Memory B cell (primary cell): ENCODE measurements around the gene TIGD4.

Experiments used
- ATAC-seq: fragments of 150-1000 bp; cut with Tn5 transposase; 2 replicates; pipeline ENCODE4 v1.10.0; 2021; ENCODE audit warnings: low read depth, mild to moderate bottlenecking, moderate library complexity
- DNase-seq, 2 donors: peaks; one replicate each; pipeline ENCODE4 v3.0.0; 2022; ENCODE audit warnings: low spot score in 2 of 2
- H3K27ac Mint-ChIP-seq: one replicate; pipeline ENCODE4 v1.8.0; 2022; ENCODE audit warnings: mild to moderate bottlenecking, moderate library complexity, mixed read lengths
- H3K27me3 Mint-ChIP-seq: one replicate; pipeline ENCODE4 v1.8.0; 2022; ENCODE audit warnings: mixed read lengths
- H3K36me3 Mint-ChIP-seq: one replicate; pipeline ENCODE4 v1.8.0; 2022; ENCODE audit warnings: mild to moderate bottlenecking, mixed read lengths
- H3K4me1 Mint-ChIP-seq: one replicate; pipeline ENCODE4 v1.8.0; 2022; ENCODE audit warnings: mixed read lengths
- H3K4me3 Mint-ChIP-seq: one replicate; pipeline ENCODE4 v1.8.0; 2022; ENCODE audit warnings: mild to moderate bottlenecking, moderate library complexity, mixed read lengths
- H3K9me3 Mint-ChIP-seq: one replicate; pipeline ENCODE4 v1.8.0; 2022; ENCODE audit warnings: mixed read lengths

The TIGD4 gene

DNA sequence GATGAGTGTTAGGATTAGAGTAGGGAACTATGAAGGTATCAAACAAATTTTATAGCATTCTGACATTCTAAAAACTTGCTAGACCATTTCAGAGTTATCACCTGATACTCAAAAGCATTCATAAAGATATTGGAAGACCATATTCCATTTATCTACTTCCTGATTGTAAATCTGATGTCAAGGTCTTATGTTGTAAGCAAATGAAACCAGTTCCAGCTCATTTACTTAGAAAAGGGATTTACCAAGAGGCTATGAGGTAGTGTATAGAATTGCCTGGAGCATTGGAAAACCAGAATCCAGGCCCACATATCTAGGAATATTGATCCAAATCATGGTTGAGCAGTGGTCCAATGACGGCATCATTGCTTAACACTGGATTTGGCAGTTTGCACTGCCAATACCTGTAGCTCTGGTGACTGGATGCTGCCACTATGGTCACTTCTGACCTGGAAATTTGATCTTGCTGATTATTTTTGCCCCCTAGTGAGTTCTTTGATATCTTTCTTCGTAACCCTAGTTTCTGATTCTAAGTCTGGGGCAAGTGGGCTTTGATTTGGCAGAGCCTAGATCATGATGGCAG lies 25.6 kb upstream of the TIGD4 start:
- Mint-ChIP-seq H3K4me3 (no peak overlapping the region), H3K4me1 (peaks cover 20% of the 10 kb centered on the region), H3K9me3 (peaks cover 2% of the 10 kb centered on the region), H3K27me3 (no peaks in the 10 kb centered on the region), H3K27ac (peak overlapping the region; percentile 65), H3K36me3 (peaks cover 8% of the 10 kb centered on the region)
- no peak for DNase-seq
- ATAC-seq: no peak

DNA sequence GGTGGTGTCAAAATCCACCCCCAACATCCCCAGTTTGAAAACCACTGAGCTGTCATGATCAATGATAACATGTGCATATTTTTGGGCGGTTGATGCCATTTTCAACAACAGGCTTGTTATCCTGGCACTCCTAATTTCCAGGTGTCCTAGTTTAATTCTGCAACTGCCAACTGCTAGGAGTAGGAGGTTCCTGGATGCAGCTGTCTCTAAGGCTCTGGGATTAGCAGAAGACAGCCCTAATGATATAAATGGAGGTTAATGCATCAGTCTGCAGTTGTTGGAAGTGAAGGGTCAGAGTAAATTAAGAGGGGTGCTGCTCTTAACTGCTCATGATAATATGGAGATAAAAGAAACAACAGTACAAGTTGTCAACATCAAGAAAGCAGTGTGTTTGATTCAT lies 24.0 kb upstream of the TIGD4 start:
- Mint-ChIP-seq H3K27me3 (no peaks in the 10 kb centered on the region), H3K4me3 (no peak overlapping the region), H3K4me1 (peaks cover 20% of the 10 kb centered on the region), H3K27ac (no peak overlapping the region), H3K36me3 (peaks cover 7% of the 10 kb centered on the region), H3K9me3 (peaks cover 2% of the 10 kb centered on the region)
- DNase-seq (no peak), ATAC-seq (no peak)

DNA sequence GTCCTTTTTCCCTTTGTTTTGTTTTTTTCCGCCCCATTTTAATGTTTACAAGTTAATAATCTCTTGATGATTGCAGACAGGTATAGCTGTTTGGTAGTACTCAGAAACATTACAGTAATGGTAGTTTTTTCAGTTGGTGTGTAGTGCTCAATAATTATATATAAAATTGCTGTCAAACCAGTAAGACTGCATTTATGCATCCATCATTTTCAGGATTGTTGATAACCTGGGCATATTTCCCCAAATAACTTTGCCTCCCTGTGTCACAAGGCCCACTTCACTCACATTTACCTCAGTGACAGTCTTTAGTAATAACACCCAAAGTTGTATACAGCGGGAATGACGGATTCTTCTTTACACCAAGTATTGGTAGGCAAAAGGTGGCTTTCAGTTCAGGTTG lies 16.4 kb upstream of the TIGD4 start:
- Mint-ChIP-seq H3K4me3 (no peak overlapping the region), H3K4me1 (peaks cover 17% of the 10 kb centered on the region), H3K27me3 (no peaks in the 10 kb centered on the region), H3K9me3 (no peaks in the 10 kb centered on the region), H3K36me3 (peaks cover 17% of the 10 kb centered on the region), H3K27ac (no peak overlapping the region)
- ATAC-seq (no peak), DNase-seq (no peak)

DNA sequence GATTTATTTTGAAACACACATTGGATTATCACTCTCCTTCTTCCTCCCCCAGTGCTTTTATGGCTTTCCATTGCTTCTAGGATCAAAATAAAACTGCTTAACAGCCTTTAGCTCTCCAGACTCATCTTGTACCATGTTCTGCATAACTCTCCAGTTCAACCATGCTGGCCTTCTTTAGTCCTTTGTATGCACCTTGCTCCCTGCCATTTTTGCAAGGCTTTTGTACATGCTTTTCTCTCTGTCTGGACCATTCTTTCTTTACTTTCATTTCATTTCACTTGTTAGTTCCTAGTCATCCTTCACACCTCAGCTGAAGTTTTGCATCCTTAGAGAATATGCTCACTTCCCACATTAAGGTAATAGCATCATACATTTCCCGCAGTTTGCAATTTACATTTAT lies 7.1 kb upstream of the TIGD4 start:
- no peak overlapping the region for H3K4me3 Mint-ChIP-seq
- H3K9me3 Mint-ChIP-seq: no peaks in the 10 kb centered on the region
- DNase-seq (no peak), ATAC-seq (no peak)
- H3K27me3 Mint-ChIP-seq: no peaks in the 10 kb centered on the region
- H3K4me1 Mint-ChIP-seq: peaks cover 23% of the 10 kb centered on the region
- H3K27ac Mint-ChIP-seq: peak overlapping the region; percentile 14
- peaks cover 4% of the 10 kb centered on the region for H3K36me3 Mint-ChIP-seq

DNA sequence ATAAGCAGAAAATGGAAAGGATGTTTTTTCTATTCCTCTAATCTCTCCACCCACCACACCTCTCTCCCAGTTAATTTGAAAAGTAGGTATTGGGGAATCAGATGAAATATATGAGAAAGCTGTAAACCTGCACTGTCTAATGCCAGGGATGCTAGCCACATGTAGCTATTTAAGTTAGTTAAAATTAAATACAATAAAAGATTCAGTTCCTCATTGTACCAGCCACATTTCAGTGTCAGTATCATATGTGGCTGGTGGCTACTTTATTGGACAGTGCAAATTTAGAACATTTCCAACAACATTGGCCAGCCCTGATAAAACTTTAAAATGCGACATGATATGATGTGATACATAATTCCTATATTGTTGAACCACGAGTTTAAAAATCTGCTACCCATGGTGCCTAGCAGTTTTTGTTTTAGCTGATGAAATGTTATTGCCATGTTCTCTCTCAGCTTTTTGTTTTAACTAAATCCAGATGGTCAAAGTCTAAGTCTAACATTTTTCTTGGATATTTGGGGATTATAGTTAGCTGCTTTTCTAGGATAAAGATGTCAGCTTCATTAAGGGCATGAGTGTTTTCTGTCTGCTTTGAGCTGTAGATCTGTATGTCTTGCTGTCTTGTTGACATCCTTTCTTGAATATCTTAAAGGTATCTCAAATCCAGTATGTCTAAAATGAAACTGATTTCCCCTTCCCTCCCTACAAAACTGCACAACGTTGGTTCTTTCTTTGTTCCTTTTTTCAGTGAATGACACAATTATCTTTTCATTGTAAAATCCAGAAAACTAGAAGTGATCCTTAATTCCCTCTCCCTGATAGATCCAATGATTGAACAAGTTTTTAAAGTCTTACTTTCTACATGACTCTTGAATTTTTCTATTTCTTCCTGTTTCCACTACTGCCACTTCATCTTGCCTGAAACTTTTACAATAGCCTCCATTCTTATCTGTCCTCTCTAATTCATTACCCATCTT lies 6.4 kb upstream of the TIGD4 start:
- H3K9me3 Mint-ChIP-seq: no peaks in the 10 kb centered on the region
- no peaks in the 10 kb centered on the region for H3K27me3 Mint-ChIP-seq
- peaks cover 26% of the 10 kb centered on the region for H3K4me1 Mint-ChIP-seq
- no peak overlapping the region for H3K4me3 Mint-ChIP-seq
- DNase-seq (no peak), ATAC-seq (peak; percentile 74)
- H3K36me3 Mint-ChIP-seq: peaks cover 4% of the 10 kb centered on the region
- H3K27ac Mint-ChIP-seq: peak overlapping the region; percentile 14

DNA sequence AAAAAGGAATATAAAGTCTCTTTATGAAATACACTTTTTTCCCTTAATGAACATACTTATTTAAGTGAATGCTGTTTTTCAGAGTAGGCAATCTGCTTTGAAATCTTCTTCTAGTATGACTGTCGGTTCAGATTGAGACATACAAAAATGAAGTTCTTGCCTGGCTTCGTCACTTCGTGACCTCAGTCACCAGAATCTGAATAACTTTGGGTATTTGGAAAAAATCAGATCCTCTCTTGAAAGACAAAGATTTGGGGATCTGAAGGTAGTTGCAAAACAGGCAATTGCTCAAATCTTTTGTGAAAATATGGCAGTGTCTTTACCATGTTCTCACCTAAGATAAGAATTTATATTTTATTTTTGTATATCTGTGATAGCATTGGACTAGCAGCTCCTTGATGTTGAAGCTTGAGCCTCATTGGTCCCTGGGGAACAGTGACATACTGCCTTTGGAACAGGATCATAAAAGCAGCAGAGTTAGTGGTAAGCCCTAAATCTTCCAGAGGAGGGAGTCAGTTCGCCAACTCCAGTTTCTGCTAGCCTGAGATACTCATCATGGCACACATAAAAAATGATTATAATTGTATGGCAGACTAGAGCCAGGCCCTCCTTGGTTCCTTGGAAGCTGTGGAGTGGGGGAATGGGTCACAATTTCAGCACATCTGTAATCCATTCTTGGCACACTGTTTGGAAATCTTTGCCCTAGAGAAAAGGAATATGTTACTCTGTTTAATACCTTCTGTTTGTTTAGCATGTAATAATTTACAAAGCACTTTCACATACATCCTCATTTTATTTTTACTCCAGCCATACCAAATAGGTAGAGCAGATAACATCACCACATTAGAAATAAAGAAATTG lies 5.2 kb upstream of the TIGD4 start:
- peaks cover 33% of the 10 kb centered on the region for H3K4me1 Mint-ChIP-seq
- no peaks in the 10 kb centered on the region for H3K27me3 Mint-ChIP-seq
- H3K27ac Mint-ChIP-seq: peak overlapping the region; percentile 65
- ATAC-seq: no peak
- H3K9me3 Mint-ChIP-seq: no peaks in the 10 kb centered on the region
- H3K4me3 Mint-ChIP-seq: no peak overlapping the region
- peaks cover 4% of the 10 kb centered on the region for H3K36me3 Mint-ChIP-seq
- no peak for DNase-seq

DNA sequence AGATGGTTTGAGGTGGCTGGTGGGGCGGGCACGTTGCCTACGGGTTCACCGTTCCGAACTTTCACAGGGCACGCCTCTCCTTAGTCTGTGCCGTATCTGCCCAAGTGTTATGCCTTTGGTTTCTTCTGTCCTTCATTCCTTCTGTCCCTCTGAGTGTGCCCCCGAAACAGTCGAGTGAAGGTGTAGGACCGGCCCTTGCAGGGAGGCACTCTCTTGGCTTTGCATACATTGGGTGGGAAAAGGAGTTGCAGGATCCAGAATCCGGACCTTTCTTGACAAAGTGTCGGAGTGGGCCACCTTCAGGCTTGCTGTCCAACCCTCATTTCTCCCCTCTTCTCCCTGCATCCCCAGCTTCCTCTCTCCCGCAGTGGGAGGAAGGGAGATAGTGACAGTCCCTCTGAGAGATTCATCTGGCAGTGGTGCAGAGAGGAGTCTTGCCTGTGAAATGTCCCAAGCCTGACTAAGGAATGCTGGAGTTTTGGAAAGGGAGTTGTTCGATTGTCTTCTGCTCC lies 793 bp upstream of the TIGD4 start:
- Mint-ChIP-seq H3K27ac (peak overlapping the region; percentile 98), H3K4me3 (peak overlapping the region; percentile 98), H3K27me3 (no peaks in the 10 kb centered on the region), H3K36me3 (no peaks in the 10 kb centered on the region), H3K9me3 (no peaks in the 10 kb centered on the region), H3K4me1 (peaks cover 37% of the 10 kb centered on the region)
- DNase-seq (no peak), ATAC-seq (peak; percentile 55)

DNA sequence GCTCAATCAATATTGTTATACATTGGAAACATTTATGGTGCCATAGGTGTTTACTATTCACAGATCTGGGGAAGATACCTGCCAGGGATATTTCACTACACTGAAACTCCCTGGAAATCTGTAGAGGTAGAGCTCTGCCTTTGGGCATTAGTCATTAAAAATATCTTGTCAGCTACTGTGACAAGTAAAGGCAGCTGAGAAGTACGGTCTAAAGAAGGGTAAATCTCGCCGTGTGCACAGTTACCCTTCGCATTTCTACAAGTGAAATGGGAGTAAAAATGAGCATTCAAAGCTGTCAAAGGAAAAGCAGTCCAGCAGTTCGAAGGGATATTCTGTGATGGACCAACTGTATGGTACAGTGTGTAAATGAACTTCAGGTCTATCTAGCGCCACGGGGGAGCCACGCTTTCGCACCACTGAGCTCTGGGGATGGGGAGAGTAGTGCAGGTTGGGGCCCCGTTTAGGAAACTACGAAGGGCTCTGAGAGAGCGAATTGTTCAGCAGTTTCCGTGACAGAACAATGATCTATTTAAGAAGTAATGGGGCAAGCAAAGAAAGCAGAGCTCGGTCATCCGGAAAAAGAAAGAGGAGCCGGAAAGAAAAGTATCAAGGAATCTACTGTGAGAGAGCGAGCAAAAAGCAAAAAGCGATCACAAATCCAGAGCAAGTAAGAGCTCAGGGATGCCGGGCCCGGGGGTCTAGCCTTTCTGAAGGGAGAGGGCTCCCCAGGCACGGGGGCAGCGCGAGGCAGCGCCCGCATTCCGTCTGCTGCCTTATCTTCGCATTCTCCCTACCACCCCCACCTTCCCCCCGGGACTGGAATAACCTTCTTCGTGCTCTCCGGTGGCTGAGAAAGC lies 646 bp downstream of the TIGD4 start:
- Mint-ChIP-seq H3K36me3 (no peaks in the 10 kb centered on the region), H3K27ac (peak overlapping the region; percentile 98), H3K9me3 (no peaks in the 10 kb centered on the region), H3K27me3 (no peaks in the 10 kb centered on the region), H3K4me3 (peak overlapping the region; percentile 98), H3K4me1 (peaks cover 35% of the 10 kb centered on the region)
- peak; percentile 23 to 29 for DNase-seq
- ATAC-seq: peak; percentile 24

DNA sequence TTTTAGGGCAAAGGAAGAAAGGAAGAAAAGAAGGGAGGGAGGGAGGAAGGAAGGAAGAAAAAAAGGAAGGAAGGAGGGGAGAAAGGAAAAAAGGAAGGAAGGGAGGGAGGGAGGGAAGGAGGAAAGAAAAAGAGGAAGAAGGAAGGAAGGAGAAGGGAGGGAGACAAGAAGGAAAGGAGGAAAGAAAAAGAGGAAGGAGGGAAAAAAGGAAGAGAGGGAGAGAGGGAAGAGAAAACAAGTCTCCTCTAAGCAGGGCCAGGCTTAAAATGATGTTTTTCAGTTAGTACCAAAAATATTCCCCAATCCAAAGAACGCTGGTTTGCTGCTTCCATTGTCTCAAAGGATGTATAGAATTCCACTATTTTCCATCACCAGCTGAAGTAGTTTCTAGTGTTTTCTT lies 2.0 kb downstream of the TIGD4 start:
- DNase-seq (no peak), ATAC-seq (no peak)
- no peaks in the 10 kb centered on the region for H3K9me3 Mint-ChIP-seq
- peak overlapping the region; percentile 98 for H3K27ac Mint-ChIP-seq
- no peaks in the 10 kb centered on the region for H3K27me3 Mint-ChIP-seq
- H3K36me3 Mint-ChIP-seq: no peaks in the 10 kb centered on the region
- no peak overlapping the region for H3K4me3 Mint-ChIP-seq
- peaks cover 32% of the 10 kb centered on the region for H3K4me1 Mint-ChIP-seq

DNA sequence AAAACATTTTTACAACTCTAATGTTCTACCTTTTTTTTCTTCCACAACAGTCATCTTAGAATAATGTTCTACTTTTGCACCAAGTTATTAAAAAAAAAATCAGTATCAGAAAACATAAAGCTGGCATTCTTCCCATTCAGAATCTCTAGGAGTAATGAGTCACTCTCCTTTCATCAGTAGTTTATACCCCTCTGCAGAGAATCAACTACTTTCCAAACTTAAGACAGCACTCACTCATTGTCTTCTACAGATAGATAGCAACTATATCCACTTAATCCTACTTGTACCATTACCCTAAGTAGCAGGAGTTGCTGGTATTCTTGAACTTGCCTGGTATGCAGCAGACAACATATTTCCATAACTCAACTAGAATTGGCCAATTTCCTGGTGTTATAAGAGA lies 3.2 kb downstream of the TIGD4 start:
- DNase-seq (no peak), ATAC-seq (no peak)
- H3K27me3 Mint-ChIP-seq: no peaks in the 10 kb centered on the region
- peaks cover 29% of the 10 kb centered on the region for H3K4me1 Mint-ChIP-seq
- H3K36me3 Mint-ChIP-seq: no peaks in the 10 kb centered on the region
- no peaks in the 10 kb centered on the region for H3K9me3 Mint-ChIP-seq
- H3K27ac Mint-ChIP-seq: no peak overlapping the region
- no peak overlapping the region for H3K4me3 Mint-ChIP-seq

DNA sequence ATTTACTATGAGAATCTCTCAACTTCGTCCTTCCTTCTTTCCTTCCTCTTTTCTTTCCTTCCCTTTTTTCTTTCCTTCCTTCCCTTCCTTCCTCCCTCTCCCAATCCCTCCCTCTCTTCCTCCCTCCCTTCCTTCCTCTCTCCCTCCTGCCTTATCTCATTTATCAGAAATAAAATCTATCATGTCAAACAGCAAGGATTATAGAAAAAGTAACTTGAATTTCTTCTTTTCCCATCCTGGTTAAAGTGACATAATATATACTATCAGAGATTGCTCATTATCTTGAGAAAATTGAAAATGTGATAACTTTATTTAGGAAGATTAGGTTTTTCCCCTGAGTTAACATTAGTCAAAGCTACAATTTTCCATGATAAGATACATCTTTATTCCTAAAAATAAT lies 5.6 kb downstream of the TIGD4 start:
- no peaks in the 10 kb centered on the region for H3K27me3 Mint-ChIP-seq
- no peak overlapping the region for H3K27ac Mint-ChIP-seq
- ATAC-seq (no peak), DNase-seq (no peak)
- H3K4me1 Mint-ChIP-seq: peaks cover 20% of the 10 kb centered on the region
- H3K4me3 Mint-ChIP-seq: no peak overlapping the region
- H3K36me3 Mint-ChIP-seq: no peaks in the 10 kb centered on the region
- no peaks in the 10 kb centered on the region for H3K9me3 Mint-ChIP-seq

DNA sequence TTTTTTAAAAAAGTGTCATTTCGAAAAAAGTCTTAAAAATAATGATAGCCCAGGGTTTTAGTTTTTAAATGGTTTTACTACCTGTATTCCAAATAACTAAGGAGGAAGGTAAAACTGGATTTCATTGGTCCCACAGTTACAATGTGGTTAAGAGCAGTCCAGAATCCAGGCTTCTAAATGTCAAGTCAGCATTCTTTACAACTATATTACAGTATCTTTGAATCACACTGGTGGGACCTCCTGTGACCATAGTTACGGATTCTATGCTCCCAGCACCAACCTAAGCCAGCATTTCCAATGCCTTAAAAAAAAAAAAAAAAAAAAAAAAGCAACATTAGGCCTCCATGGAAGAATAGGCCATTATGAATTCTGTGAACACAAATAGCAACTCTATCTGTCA lies 6.2 kb downstream of the TIGD4 start:
- no peak for ATAC-seq
- peaks cover 14% of the 10 kb centered on the region for H3K4me1 Mint-ChIP-seq

More for the DNA sequence above, 6.2 kb downstream of the TIGD4 start:
- no peak for DNase-seq
- H3K27ac Mint-ChIP-seq: no peak overlapping the region
- no peaks in the 10 kb centered on the region for H3K27me3 Mint-ChIP-seq
- no peak overlapping the region for H3K4me3 Mint-ChIP-seq
- no peaks in the 10 kb centered on the region for H3K36me3 Mint-ChIP-seq
- no peaks in the 10 kb centered on the region for H3K9me3 Mint-ChIP-seq
